Hepatocyte (in vitro differentiated cells): ENCODE results near the gene PPIB.

ENCODE experiments used
- CTCF ChIP-seq: fragments of 200-600 bp; sonication (generic); IDR thresholded peaks from 2 replicates; pipeline ENCODE4 v1.5.1; 2016; ENCODE audit warnings: antibody characterized with exemption, mild to moderate bottlenecking; ENCODE audit not compliant: poor library complexity
- EZH2 ChIP-seq: fragments of 200-600 bp; sonication (generic); IDR thresholded peaks from 2 replicates; pipeline ENCODE4 v1.6.1; 2016; ENCODE audit warnings: antibody characterized with exemption, mild to moderate bottlenecking, borderline replicate concordance

- TF ChIP-seq CTCF (no peak), EZH2 (no peak)
Observed at GRCh38 chr15:64133623-64134344, 29.0 kb downstream of the PPIB start.
